Omental fat pad (tissue), 4 donors: ENCODE measurements around the gene TAF1L. TPM values are rescaled to one million over a fixed set of nuclear protein-coding genes. Genes with fewer than 3 reads are reported as not detected.

ENCODE experiments used
- ATAC-seq: fragments of 150-250 bp; one replicate; pipeline ENCODE4 v1.9.1; 2016; ENCODE audit warnings: mild to moderate bottlenecking, moderate library complexity; ENCODE audit not compliant: low FRiP score
- DNase-seq: peaks from one replicate; pipeline ENCODE4 v3.0.0-alpha.2; 2019; ENCODE audit warnings: low spot score
- total RNA-seq, 4 donors: library from RNA; depleted of rRNA; stranded (reverse); fragments of >200 nt; gene quantifications; one replicate each; pipeline ENCODE4 v1.1.0, GENCODE V29; 2016
- TF ChIP-seq, protein P1 (sequence below), 3 donors: fragments of 450-650 bp; IDR thresholded peaks; one replicate each; pipeline ENCODE4 v1.5.1; 2016 to 2017; ENCODE audit warnings: antibody characterized with exemption in 3 of 3, mild to moderate bottlenecking in 3 of 3, moderate library complexity in 2 of 3

Gene TAF1L, protein sequence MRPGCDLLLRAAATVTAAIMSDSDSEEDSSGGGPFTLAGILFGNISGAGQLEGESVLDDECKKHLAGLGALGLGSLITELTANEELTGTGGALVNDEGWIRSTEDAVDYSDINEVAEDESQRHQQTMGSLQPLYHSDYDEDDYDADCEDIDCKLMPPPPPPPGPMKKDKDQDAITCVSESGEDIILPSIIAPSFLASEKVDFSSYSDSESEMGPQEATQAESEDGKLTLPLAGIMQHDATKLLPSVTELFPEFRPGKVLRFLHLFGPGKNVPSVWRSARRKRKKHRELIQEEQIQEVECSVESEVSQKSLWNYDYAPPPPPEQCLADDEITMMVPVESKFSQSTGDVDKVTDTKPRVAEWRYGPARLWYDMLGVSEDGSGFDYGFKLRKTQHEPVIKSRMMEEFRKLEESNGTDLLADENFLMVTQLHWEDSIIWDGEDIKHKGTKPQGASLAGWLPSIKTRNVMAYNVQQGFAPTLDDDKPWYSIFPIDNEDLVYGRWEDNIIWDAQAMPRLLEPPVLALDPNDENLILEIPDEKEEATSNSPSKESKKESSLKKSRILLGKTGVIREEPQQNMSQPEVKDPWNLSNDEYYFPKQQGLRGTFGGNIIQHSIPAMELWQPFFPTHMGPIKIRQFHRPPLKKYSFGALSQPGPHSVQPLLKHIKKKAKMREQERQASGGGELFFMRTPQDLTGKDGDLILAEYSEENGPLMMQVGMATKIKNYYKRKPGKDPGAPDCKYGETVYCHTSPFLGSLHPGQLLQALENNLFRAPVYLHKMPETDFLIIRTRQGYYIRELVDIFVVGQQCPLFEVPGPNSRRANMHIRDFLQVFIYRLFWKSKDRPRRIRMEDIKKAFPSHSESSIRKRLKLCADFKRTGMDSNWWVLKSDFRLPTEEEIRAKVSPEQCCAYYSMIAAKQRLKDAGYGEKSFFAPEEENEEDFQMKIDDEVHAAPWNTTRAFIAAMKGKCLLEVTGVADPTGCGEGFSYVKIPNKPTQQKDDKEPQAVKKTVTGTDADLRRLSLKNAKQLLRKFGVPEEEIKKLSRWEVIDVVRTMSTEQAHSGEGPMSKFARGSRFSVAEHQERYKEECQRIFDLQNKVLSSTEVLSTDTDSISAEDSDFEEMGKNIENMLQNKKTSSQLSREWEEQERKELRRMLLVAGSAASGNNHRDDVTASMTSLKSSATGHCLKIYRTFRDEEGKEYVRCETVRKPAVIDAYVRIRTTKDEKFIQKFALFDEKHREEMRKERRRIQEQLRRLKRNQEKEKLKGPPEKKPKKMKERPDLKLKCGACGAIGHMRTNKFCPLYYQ (N-terminal part only)
- total RNA-seq: not detected

DNA sequence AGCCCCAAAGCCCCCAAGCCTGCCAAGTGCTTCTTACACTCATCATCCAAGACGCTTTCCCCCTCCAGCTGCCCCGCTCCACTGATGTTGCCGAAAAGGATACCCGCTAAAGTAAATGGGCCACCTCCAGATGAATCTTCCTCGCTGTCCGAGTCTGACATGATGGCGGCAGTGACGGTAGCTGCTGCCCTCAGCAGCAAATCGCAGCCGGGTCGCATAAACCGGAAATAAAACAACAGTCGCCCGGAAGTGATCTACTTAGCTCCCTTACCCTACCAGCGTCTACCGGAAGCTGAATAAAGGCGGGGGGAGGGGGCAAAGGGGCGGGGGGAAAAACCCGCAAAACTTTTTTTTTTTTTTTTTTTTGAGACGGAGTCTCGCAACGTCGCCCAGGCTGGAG is at the start of gene TAF1L:
Gene TAF1L (minus strand): TSS at position 308 of the 400 bp plus-strand sequence. CDS start 90 bp downstream, at position 218.
- no peak for ATAC-seq
- TF ChIP-seq, protein P1, sequence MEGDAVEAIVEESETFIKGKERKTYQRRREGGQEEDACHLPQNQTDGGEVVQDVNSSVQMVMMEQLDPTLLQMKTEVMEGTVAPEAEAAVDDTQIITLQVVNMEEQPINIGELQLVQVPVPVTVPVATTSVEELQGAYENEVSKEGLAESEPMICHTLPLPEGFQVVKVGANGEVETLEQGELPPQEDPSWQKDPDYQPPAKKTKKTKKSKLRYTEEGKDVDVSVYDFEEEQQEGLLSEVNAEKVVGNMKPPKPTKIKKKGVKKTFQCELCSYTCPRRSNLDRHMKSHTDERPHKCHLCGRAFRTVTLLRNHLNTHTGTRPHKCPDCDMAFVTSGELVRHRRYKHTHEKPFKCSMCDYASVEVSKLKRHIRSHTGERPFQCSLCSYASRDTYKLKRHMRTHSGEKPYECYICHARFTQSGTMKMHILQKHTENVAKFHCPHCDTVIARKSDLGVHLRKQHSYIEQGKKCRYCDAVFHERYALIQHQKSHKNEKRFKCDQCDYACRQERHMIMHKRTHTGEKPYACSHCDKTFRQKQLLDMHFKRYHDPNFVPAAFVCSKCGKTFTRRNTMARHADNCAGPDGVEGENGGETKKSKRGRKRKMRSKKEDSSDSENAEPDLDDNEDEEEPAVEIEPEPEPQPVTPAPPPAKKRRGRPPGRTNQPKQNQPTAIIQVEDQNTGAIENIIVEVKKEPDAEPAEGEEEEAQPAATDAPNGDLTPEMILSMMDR (IDR thresholded peaks at IDR 0.05): no peak
- no peak for DNase-seq

DNA sequence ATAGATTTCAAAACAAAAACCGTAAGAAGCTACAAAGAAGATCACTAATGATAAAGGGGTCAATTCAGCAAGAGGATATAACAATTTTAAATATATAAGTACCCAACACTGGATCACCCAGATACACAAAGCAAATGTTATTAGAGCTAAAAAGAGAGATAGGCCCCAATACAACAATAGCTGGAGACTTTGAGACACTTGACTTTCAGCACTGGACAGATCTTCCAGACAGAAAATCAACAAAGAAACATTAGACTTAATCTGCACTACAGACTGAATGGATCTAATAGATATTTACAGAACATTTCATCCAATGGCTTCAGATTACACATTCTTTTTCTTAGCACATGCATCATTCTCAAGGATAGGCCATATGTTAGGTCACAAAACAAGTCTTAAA is 46.3 kb upstream of the TAF1L start:
- no peak for DNase-seq
- ATAC-seq: no peak
- TF ChIP-seq, protein P1 (IDR thresholded peaks at IDR 0.05): no peak

DNA sequence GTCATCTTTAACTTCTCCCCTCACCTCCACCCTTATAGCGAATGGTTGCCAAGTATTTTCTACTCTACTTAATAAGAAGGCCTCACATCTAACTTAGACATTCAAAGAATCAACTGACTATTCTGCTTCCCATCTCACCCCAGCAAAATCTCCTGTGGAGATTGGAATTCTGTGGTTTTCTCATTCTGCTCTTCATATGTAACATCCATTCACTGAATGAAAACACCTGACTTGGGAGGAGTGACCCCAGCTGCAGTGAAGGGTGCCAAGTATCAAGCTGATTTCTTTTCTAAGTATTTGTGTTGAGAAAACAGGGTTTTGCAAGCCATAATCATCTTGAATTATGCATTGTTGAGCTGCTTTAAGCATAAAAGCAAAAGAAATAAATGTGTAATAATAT is 42.5 kb upstream of the TAF1L start:
- no peak for ATAC-seq
- DNase-seq: no peak
- TF ChIP-seq, protein P1 (IDR thresholded peaks at IDR 0.05): no peak

DNA sequence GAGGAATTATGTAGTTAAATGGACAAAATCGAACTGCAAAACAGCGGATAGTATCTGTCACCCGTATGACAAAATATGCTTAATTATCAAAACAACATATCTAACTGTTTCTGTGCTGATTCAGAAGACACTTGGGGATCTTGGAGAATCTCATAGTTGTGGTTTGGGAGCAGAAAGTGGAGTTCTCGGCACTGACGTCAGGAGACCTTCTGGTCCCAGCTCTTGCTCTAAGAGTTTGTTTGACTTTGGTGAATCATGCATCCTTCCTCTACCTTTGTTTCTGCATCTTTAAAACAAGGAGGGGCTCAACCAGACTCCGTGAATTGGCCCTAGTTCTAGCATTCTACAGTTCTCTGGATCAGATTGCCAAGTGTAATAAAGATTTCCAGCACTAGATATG is 37.0 kb upstream of the TAF1L start:
- no peak for DNase-seq
- TF ChIP-seq, protein P1 (IDR thresholded peaks at IDR 0.05): no peak
- ATAC-seq: no peak

DNA sequence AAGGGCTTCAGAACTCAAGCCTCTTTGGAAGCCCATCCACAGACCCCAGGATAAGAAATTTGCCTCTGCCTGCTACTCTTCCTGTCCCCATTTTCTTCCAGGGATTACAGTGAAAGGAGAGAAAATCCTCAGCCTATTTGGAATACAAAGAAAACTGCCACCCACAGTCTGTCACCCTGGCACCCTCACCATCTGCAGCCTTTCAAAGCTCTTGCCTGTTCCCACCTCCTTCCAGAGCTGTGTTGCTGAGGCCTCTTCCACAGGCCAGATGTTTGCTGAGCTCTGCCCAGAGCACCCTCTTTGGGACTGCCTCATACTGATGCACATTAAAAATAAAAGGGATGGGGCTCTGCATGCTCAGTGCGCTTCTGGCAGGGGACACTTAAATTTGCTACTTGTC is 35.9 kb upstream of the TAF1L start:
- DNase-seq (no peak), ATAC-seq (no peak)
- TF ChIP-seq, protein P1 (IDR thresholded peaks at IDR 0.05): no peak

DNA sequence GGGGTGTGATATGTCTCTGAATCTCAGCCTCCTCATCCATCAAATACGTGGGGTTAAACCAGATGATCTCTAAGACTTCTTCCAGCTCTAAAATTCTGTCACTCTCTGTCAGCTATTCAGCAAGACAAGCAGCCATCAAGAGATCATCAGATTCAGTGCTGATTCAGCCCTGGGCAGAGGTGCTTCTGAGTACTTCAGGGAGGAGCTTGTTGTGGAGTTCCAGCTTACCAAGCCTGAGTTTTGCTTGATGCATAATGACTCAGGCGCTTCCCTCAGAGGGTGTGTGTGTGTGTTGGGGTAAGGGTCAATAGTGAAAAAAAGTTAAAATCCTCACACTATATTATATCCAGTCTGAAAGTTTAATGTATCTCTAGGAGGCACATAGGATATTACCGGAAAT is 29.6 kb upstream of the TAF1L start:
- TF ChIP-seq, protein P1 (IDR thresholded peaks at IDR 0.05): no peak
- ATAC-seq (no peak), DNase-seq (no peak)
